Omental fat pad (tissue), 4 donors: Measurements from ENCODE around the gene ABCC1. TPM values are rescaled to one million over a fixed set of nuclear protein-coding genes. Genes with fewer than 3 reads are reported as not detected.

Experiments
- ATAC-seq: fragments of 150-250 bp; one replicate; pipeline ENCODE4 v1.9.1; 2016; ENCODE audit warnings: mild to moderate bottlenecking, moderate library complexity; ENCODE audit not compliant: low FRiP score
- DNase-seq: peaks from one replicate; pipeline ENCODE4 v3.0.0-alpha.2; 2019; ENCODE audit warnings: low spot score
- total RNA-seq, 4 donors: library from RNA; depleted of rRNA; stranded (reverse); fragments of >200 nt; gene quantifications; one replicate each; pipeline ENCODE4 v1.1.0, GENCODE V29; 2016
- TF ChIP-seq, protein P1 (sequence below), 3 donors: fragments of 450-650 bp; IDR thresholded peaks; one replicate each; pipeline ENCODE4 v1.5.1; 2016 to 2017; ENCODE audit warnings: antibody characterized with exemption in 3 of 3, mild to moderate bottlenecking in 3 of 3, moderate library complexity in 2 of 3

Gene ABCC1
- total RNA-seq, 4 donors from 2014 or later: 21.8 to 53.2 (median 36.3) TPM

- no peak for DNase-seq
- TF ChIP-seq, protein P1, sequence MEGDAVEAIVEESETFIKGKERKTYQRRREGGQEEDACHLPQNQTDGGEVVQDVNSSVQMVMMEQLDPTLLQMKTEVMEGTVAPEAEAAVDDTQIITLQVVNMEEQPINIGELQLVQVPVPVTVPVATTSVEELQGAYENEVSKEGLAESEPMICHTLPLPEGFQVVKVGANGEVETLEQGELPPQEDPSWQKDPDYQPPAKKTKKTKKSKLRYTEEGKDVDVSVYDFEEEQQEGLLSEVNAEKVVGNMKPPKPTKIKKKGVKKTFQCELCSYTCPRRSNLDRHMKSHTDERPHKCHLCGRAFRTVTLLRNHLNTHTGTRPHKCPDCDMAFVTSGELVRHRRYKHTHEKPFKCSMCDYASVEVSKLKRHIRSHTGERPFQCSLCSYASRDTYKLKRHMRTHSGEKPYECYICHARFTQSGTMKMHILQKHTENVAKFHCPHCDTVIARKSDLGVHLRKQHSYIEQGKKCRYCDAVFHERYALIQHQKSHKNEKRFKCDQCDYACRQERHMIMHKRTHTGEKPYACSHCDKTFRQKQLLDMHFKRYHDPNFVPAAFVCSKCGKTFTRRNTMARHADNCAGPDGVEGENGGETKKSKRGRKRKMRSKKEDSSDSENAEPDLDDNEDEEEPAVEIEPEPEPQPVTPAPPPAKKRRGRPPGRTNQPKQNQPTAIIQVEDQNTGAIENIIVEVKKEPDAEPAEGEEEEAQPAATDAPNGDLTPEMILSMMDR (IDR thresholded peaks at IDR 0.05): no peak
- no peak for ATAC-seq
Observed at GRCh38 chr16:16080465-16081065, 131.1 kb downstream of the ABCC1 start.

DNA sequence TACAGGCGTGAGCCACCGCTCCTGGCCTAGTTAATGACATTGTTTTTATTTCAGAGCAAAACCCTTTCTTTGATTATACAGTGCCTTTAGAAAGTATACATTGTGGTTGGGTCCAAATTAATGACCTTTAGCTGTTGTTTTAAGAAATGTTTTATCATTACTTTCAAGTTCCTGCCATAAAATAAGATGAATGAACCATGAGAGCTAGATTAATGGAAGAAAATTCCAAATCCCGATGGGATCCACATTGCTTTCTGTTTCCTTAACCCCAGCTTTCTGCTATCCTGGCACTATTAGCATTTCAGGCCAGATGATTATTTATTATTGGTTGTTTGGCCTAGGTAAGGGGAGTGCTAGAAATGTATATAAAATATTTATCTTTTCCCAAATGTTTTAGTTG lies 131.7 kb downstream of the ABCC1 start:
- ATAC-seq (no peak), DNase-seq (no peak)
- TF ChIP-seq, protein P1 (IDR thresholded peaks at IDR 0.05): no peak

- ATAC-seq (no peak), DNase-seq (no peak)
- TF ChIP-seq, protein P1 (IDR thresholded peaks at IDR 0.05): no peak
Observed at GRCh38 chr16:16082255-16082654, 132.8 kb downstream of the ABCC1 start.

- ATAC-seq: no peak
- DNase-seq: no peak
- TF ChIP-seq, protein P1 (IDR thresholded peaks at IDR 0.05): no peak
Observed at GRCh38 chr16:16083421-16084156, 134.2 kb downstream of the ABCC1 start.

- DNase-seq: no peak
- ATAC-seq: no peak
- TF ChIP-seq, protein P1 (IDR thresholded peaks at IDR 0.05): no peak
Observed at GRCh38 chr16:16084874-16085273, 135.5 kb downstream of the ABCC1 start.

DNA sequence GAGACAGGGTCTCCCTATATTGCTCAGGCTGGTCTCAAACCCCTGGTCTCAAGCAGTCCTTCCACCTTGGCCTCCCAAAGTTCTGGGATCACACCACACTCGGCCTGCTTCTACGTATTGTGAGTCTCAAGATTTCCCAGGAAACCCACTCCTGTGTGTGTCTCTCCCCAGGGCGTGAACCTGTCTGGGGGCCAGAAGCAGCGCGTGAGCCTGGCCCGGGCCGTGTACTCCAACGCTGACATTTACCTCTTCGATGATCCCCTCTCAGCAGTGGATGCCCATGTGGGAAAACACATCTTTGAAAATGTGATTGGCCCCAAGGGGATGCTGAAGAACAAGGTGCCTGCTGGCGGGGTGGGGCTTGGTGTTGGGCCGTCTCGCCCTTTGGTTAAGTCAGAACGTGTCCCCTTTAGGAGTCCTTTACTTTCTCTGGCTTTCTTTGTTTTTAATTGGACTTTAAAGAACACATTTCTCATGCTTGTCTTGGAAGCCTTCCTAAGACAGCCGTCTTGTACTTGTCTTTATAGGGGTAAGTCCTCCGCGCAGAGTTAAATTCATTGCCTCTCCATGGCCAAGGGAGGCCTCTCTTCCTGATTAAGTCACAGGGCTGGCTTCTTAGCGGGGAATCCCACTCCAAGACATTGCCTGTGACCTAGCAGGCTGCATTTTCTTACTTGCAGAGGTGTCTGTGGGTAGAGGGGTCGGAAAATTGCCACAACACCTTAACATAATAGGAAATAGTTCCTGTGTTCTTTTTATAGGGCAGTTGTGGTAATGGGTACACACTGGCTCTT lies 137.4 kb downstream of the ABCC1 start:
- no peak for ATAC-seq
- no peak for DNase-seq
- TF ChIP-seq, protein P1 (IDR thresholded peaks at IDR 0.05): no peak
